ENCODE measurements around the gene TRAPPC1.
A peak's percentile ranks its signal among the peaks of the same experiment; 100 is the strongest.
"Not testable (repeated sequence)": the region's sequence is repeated elsewhere in the genome, so short reads cannot be mapped to it uniquely, and the experiment has no call there.

TRAPPC1 gene

GRCh38 chr17:7931709-7932482 is at the start of gene TRAPPC1, which contains the start of gene CNTROB:
TSS of gene TRAPPC1 (minus strand) at chr17:7931946. CDS start at chr17:7931829, 117 bp downstream.
TSS of gene CNTROB (plus strand) at chr17:7932206. CDS start at chr17:7933080, 874 bp downstream.
- DNase-seq (ENCODE audit: low spot score) = peak; percentile 99

GRCh38 chr17:7977805-7978204 is 46.1 kb upstream of the TRAPPC1 start:
- no peak for DNase-seq (ENCODE audit: low spot score)

- DNase-seq (ENCODE audit: low spot score) = no peak
These were observed 45.3 kb upstream of the TRAPPC1 start for GRCh38 chr17:7977039-7977438.

GRCh38 chr17:7974638-7975131 is 42.9 kb upstream of the TRAPPC1 start:
- DNase-seq (ENCODE audit: low spot score) = no peak

GRCh38 chr17:7972131-7972785 is 40.5 kb upstream of the TRAPPC1 start:
- no peak for DNase-seq (ENCODE audit: low spot score)

GRCh38 chr17:7971651-7972050 is 39.9 kb upstream of the TRAPPC1 start:
- no peak for DNase-seq (ENCODE audit: low spot score)

- DNase-seq (ENCODE audit: low spot score) = no peak
These were observed 37.7 kb upstream of the TRAPPC1 start for GRCh38 chr17:7969433-7969832.

- no peak for DNase-seq (ENCODE audit: low spot score)
These were observed 36.0 kb upstream of the TRAPPC1 start for GRCh38 chr17:7967751-7968150.

- no peak for DNase-seq (ENCODE audit: low spot score)
These were observed 29.7 kb upstream of the TRAPPC1 start for GRCh38 chr17:7961421-7961820.

GRCh38 chr17:7959503-7960253 is 27.9 kb upstream of the TRAPPC1 start:
- no peak for DNase-seq (ENCODE audit: low spot score)

GRCh38 chr17:7956228-7956965 is 24.7 kb upstream of the TRAPPC1 start:
- no peak for DNase-seq (ENCODE audit: low spot score)

GRCh38 chr17:7955414-7956227 is 23.9 kb upstream of the TRAPPC1 start:
- DNase-seq (ENCODE audit: low spot score) = no peak

- DNase-seq (ENCODE audit: low spot score) = not testable (repeated sequence)
These were observed 21.5 kb upstream of the TRAPPC1 start for GRCh38 chr17:7953266-7953665.

- DNase-seq (ENCODE audit: low spot score) = no peak
These were observed 19.5 kb upstream of the TRAPPC1 start for GRCh38 chr17:7951143-7951792.

GRCh38 chr17:7950578-7950977 is 18.8 kb upstream of the TRAPPC1 start:
- DNase-seq (ENCODE audit: low spot score) = no peak

GRCh38 chr17:7947651-7948050 is 15.9 kb upstream of the TRAPPC1 start:
- DNase-seq (ENCODE audit: low spot score) = no peak

- no peak for DNase-seq (ENCODE audit: low spot score)
These were observed 14.7 kb upstream of the TRAPPC1 start for GRCh38 chr17:7946441-7946840.

GRCh38 chr17:7945651-7946050 is 13.9 kb upstream of the TRAPPC1 start:
- no peak for DNase-seq (ENCODE audit: low spot score)

- no peak for DNase-seq (ENCODE audit: low spot score)
These were observed 12.6 kb upstream of the TRAPPC1 start for GRCh38 chr17:7944326-7944725.

- DNase-seq (ENCODE audit: low spot score) = no peak
These were observed 11.5 kb upstream of the TRAPPC1 start for GRCh38 chr17:7943291-7943690.

Measured in LoVo (cell line).